Heart left ventricle (tissue), 16 donors: Measurements from ENCODE around the gene CFAP77. TPM values are rescaled to one million over a fixed set of nuclear protein-coding genes. Genes with fewer than 3 reads are reported as not detected.
A peak's percentile ranks its signal among the peaks of the same experiment; 100 is the strongest.

Experiments used
- ATAC-seq, 4 donors: fragments of 200-7000 bp; cut with Tn5 transposase; one replicate each; pipeline ENCODE4 v1.9.1; 2020 to 2022; ENCODE audit warnings: moderate library complexity in 4 of 4, mild to moderate bottlenecking in 3 of 4, moderate number of reproducible peaks in 1 of 4
- DNase-seq, 5 donors: peaks; one replicate each; pipeline ENCODE4 v3.0.0-alpha.2; 2020
- H3K27ac ChIP-seq, 12 donors: fragments of 200-600 bp; sonication (generic) in 4 of 12; one replicate each; pipeline versions ENCODE4 v1.5.0 to v1.8.0; 2016 to 2022; ENCODE audit warnings: mild to moderate bottlenecking in 2 of 12
- H3K27me3 ChIP-seq, 9 donors: fragments of 200-600 bp; sonication (generic) in 2 of 9; one replicate each; pipeline versions ENCODE4 v1.5.1 to v1.8.0; 2016 to 2022; ENCODE audit warnings: mild to moderate bottlenecking in 3 of 9
- H3K36me3 ChIP-seq, 9 donors: fragments of 200-600 bp; sonication (generic) in 2 of 9; one replicate each; pipeline versions ENCODE4 v1.5.0 to v1.8.0; 2018 to 2022; ENCODE audit warnings: mild to moderate bottlenecking in 2 of 9
- H3K4me1 ChIP-seq, 12 donors: fragments of 200-600 bp; sonication (generic) in 4 of 12; one replicate each; pipeline versions ENCODE4 v1.5.0 to v1.8.0; 2016 to 2022; ENCODE audit warnings: mild to moderate bottlenecking in 3 of 12
- H3K4me3 ChIP-seq, 12 donors: fragments of 200-600 bp; sonication (generic) in 4 of 12; one replicate each; pipeline versions ENCODE4 v1.5.0 to v1.8.0; 2017 to 2022; ENCODE audit warnings: mild to moderate bottlenecking in 9 of 12, moderate library complexity in 4 of 12
- H3K9me3 ChIP-seq, 12 donors: fragments of 200-600 bp; sonication (generic) in 4 of 12; one replicate each; pipeline versions ENCODE4 v1.5.0 to v1.8.0; 2016 to 2022; ENCODE audit warnings: mild to moderate bottlenecking in 1 of 12
- CTCF ChIP-seq, 12 donors: fragments of 200-600 bp; sonication (generic) in 4 of 12; IDR thresholded peaks; one replicate each; pipeline versions ENCODE4 v1.5.0 to v1.8.0; 2018 to 2022; ENCODE audit warnings: antibody characterized with exemption in 12 of 12, mild to moderate bottlenecking in 5 of 12
- POLR2A ChIP-seq, 2 donors: fragments of 450-650 bp; IDR thresholded peaks; one replicate each; pipeline ENCODE4 v1.6.1; 2017; ENCODE audit warnings: antibody characterized with exemption in 2 of 2, mild to moderate bottlenecking in 2 of 2, moderate library complexity in 2 of 2
- WGBS, 4 donors: extraction: QIAGEN DNeasy Blood & Tissue Kit in 2 of 4; methylation state at CpG; one replicate each; pipeline versions ENCODE4 v1.1.5 to v1.1.7; 2013 to 2018; 5-methylcytosine and 5-hydroxymethylcytosine counted together
- intact Hi-C, 10 donors: fragments of 100-400 bp; cut with DNase I; formaldehyde crosslinking; loops; one replicate each; pipeline versions ENCODE4 v1.11.1 to v1.14.2; 2022
- polyA plus RNA-seq, 2 donors: library from polyadenylated mRNA; stranded (reverse); fragments of 200-250 nt; gene quantifications; one replicate each; pipeline ENCODE4 v1.2.3, GENCODE V29; 2013
- total RNA-seq, 9 donors: library from RNA; depleted of rRNA in 2 of 9; stranded (reverse); fragments of >200 nt in 2 of 9; fragmentation: NEBNext Ultra II Directional in 3 of 9; extraction: Animal tissue kit (Norgen Biotek cat#: 25700) in 3 of 9; gene quantifications; one replicate each; pipeline versions ENCODE4 v1.1.0 to v1.2.4, GENCODE V29; 2016 to 2023
- donor health status: ischemic (EF 13 %, LVEDD 7.1; RV severe dilation, severe dysfunction).
- donor health status: healthy with polysubstance abuse.
- donor health status: DM: no; HTN: yes; CAD: no.
- donor health status: DM: no; HTN: no; CAD: no.
- donor health status: ischemic (EF 25% LVEDD 6.9; RV normal size, moderate dysfunction).
- donor health status: ischemic (EF 25% LVEDD 5.7; RV mildly dilated, moderate dysfunction).
- donor health status: healthy.
- donor health status: DM: yes; HTN: yes; CAD: no.
- donor health status: ischemic (EF 35%, LVEDD 5.7; RV mildly dilated, moderate dysfunction).
- donor health status: nonischemic (EF 11% LVEDD 7.7; RV severe dilation, severe dysfunction).
- donor health status: DM: yes; HTN: yes; CAD: no.
- donor health status: PGD.
- donor health status: ischemic (EF 29% LVEDD 5.4; RV normal size, mild dysfunction).
- donor health status: nonischemic (EF 23%, LVEDD 6.1; RV moderate dilation, normal function).

Gene CFAP77
- total and polyA plus RNA-seq, 11 donors: 1.3 to 6.8 (median 2.2) TPM

GRCh38 chr9:132513416-132513815, 103.4 kb downstream of the CFAP77 start:
- ATAC-seq (no peak), DNase-seq (peak in 1 of 5 donors; percentile 21)
- intact Hi-C loops: loop anchor here in 1 of 10 donors (5.0 kb wide), 1 partner anchor 59 kb away; no protein-coding TSS in a partner anchor
- WGBS, 4 donors: 85 to 90% (median 88%) methylated on average over 15 of the region's 15 CpGs
- Histone ChIP-seq H3K36me3 (no peaks in the 10 kb centered on the region), H3K4me3 (no peak overlapping the region), H3K27me3 (peaks cover 0 to 22% (median 0%) of the 10 kb centered on the region in 9 donors), H3K27ac (no peak overlapping the region), H3K9me3 (no peaks in the 10 kb centered on the region), H3K4me1 (no peaks in the 10 kb centered on the region)
- no peak for TF ChIP-seq CTCF (IDR thresholded peaks at IDR 0.05)
- TF ChIP-seq POLR2A (IDR thresholded peaks at IDR 0.05): no peak

- Histone ChIP-seq H3K36me3 (no peaks in the 10 kb centered on the region), H3K4me3 (no peak overlapping the region), H3K9me3 (no peaks in the 10 kb centered on the region), H3K27me3 (peaks cover 0 to 24% (median 0%) of the 10 kb centered on the region in 9 donors), H3K4me1 (no peaks in the 10 kb centered on the region), H3K27ac (no peak overlapping the region)
- intact Hi-C loops: loop anchor here in 1 of 10 donors (5.0 kb wide), 1 partner anchor 58 kb away; no protein-coding TSS in a partner anchor
- TF ChIP-seq CTCF (IDR thresholded peaks at IDR 0.05) (no peak), POLR2A (IDR thresholded peaks at IDR 0.05) (no peak)
- no peak for ATAC-seq
- DNase-seq: peak in 1 of 5 donors; percentile 14
- 57 to 66% (median 61%) methylated on average over 20 to 22 of the region's 22 CpGs for WGBS, 4 donors
Measured at GRCh38 chr9:132514011-132514744, 104.2 kb downstream of the CFAP77 start.

- TF ChIP-seq CTCF (IDR thresholded peaks at IDR 0.05) (no peak), POLR2A (IDR thresholded peaks at IDR 0.05) (no peak)
- Histone ChIP-seq H3K4me3 (no peak overlapping the region), H3K27ac (no peak overlapping the region), H3K27me3 (peaks cover 0 to 24% (median 0%) of the 10 kb centered on the region in 9 donors), H3K36me3 (no peaks in the 10 kb centered on the region), H3K9me3 (no peaks in the 10 kb centered on the region), H3K4me1 (no peaks in the 10 kb centered on the region)
- WGBS, 4 donors: 50 to 69% (median 61%) methylated on average over 8 of the region's 8 CpGs
- intact Hi-C loops: loop anchor here in 1 of 10 donors (5.0 kb wide), 1 partner anchor 57 kb away; no protein-coding TSS in a partner anchor
- ATAC-seq (no peak), DNase-seq (no peak)
Measured at GRCh38 chr9:132514821-132515220, 104.8 kb downstream of the CFAP77 start.

- Histone ChIP-seq H3K27ac (no peak overlapping the region), H3K9me3 (no peaks in the 10 kb centered on the region), H3K4me1 (no peaks in the 10 kb centered on the region), H3K4me3 (no peak overlapping the region), H3K27me3 (peaks cover 0 to 24% (median 0%) of the 10 kb centered on the region in 9 donors), H3K36me3 (no peaks in the 10 kb centered on the region)
- 76 to 83% (median 81%) methylated on average over 6 of the region's 6 CpGs for WGBS, 4 donors
- DNase-seq: no peak
- TF ChIP-seq POLR2A (IDR thresholded peaks at IDR 0.05) (no peak), CTCF (IDR thresholded peaks at IDR 0.05) (no peak)
- no peak for ATAC-seq
- intact Hi-C loops: no loop called here
Measured at GRCh38 chr9:132516301-132516700, 106.3 kb downstream of the CFAP77 start.
